ENCODE measurements around the gene DISP2. TPM values are rescaled to one million over a fixed set of nuclear protein-coding genes. Genes with fewer than 3 reads are reported as not detected.
A peak's percentile ranks its signal among the peaks of the same experiment; 100 is the strongest.

Gene DISP2
- total RNA-seq, 2 donors from 2014 or later: 0.21 to 0.54 TPM

GRCh38 chr15:40352281-40352901 is 5.6 kb upstream of the DISP2 start:
- Histone ChIP-seq H3K36me3 (no peaks in the 10 kb centered on the region), H3K4me1 (ENCODE audit: control insufficient read depth in 1 of 2, low read depth in 2 of 2) (peaks cover 0 to 1% of the 10 kb centered on the region in 2 donors), H3K9me3 (no peaks in the 10 kb centered on the region), H3K4me3 (no peak overlapping the region), H3K27ac (no peak overlapping the region), H3K27me3 (replicated peaks; ENCODE audit: insufficient read depth) (no peaks in the 10 kb centered on the region)
- no peak for ATAC-seq (ENCODE audit: insufficient number of reproducible peaks, low FRiP score, low read depth)
- DNase-seq (ENCODE audit: low spot score): no peak
- TF ChIP-seq CTCF (IDR thresholded peaks at IDR 0.05): no peak

GRCh38 chr15:40353697-40354096 is 4.3 kb upstream of the DISP2 start:
- peaks cover 5 to 9% of the 10 kb centered on the region in 2 donors for H3K4me1 ChIP-seq (ENCODE audit: control insufficient read depth in 1 of 2, low read depth in 2 of 2)
- DNase-seq (ENCODE audit: low spot score) (no peak), ATAC-seq (ENCODE audit: insufficient number of reproducible peaks, low FRiP score, low read depth) (no peak)
- H3K27me3 ChIP-seq (replicated peaks; ENCODE audit: insufficient read depth): no peaks in the 10 kb centered on the region
- no peaks in the 10 kb centered on the region for H3K36me3 ChIP-seq
- no peaks in the 10 kb centered on the region for H3K9me3 ChIP-seq
- H3K27ac ChIP-seq: no peak overlapping the region
- H3K4me3 ChIP-seq: no peak overlapping the region
- TF ChIP-seq CTCF (IDR thresholded peaks at IDR 0.05): no peak

GRCh38 chr15:40354408-40355171 is 3.4 kb upstream of the DISP2 start:
- Histone ChIP-seq H3K4me3 (no peak overlapping the region), H3K36me3 (no peaks in the 10 kb centered on the region), H3K27me3 (replicated peaks; ENCODE audit: insufficient read depth) (no peaks in the 10 kb centered on the region), H3K9me3 (no peaks in the 10 kb centered on the region), H3K27ac (no peak overlapping the region), H3K4me1 (ENCODE audit: control insufficient read depth in 1 of 2, low read depth in 2 of 2) (peaks cover 8 to 9% of the 10 kb centered on the region in 2 donors)
- ATAC-seq (ENCODE audit: insufficient number of reproducible peaks, low FRiP score, low read depth) (no peak), DNase-seq (ENCODE audit: low spot score) (no peak)
- peak; percentile 36 for TF ChIP-seq CTCF (IDR thresholded peaks at IDR 0.05)

GRCh38 chr15:40355976-40356585 is 1.9 kb upstream of the DISP2 start:
- H3K36me3 ChIP-seq: no peaks in the 10 kb centered on the region
- H3K4me3 ChIP-seq: no peak overlapping the region
- H3K27ac ChIP-seq: no peak overlapping the region
- ATAC-seq (ENCODE audit: insufficient number of reproducible peaks, low FRiP score, low read depth): no peak
- DNase-seq (ENCODE audit: low spot score): no peak
- no peak for TF ChIP-seq CTCF (IDR thresholded peaks at IDR 0.05)
- no peaks in the 10 kb centered on the region for H3K27me3 ChIP-seq (replicated peaks; ENCODE audit: insufficient read depth)
- H3K4me1 ChIP-seq (ENCODE audit: control insufficient read depth in 1 of 2, low read depth in 2 of 2): peaks cover 8 to 9% of the 10 kb centered on the region in 2 donors
- H3K9me3 ChIP-seq: no peaks in the 10 kb centered on the region

GRCh38 chr15:40357246-40357645 is 773 bp upstream of the DISP2 start:
- Histone ChIP-seq H3K9me3 (no peaks in the 10 kb centered on the region), H3K36me3 (no peaks in the 10 kb centered on the region), H3K27me3 (replicated peaks; ENCODE audit: insufficient read depth) (no peaks in the 10 kb centered on the region), H3K4me1 (ENCODE audit: control insufficient read depth in 1 of 2, low read depth in 2 of 2) (peaks cover 8 to 9% of the 10 kb centered on the region in 2 donors), H3K4me3 (peak overlapping the region; percentile 74), H3K27ac (no peak overlapping the region)
- no peak for ATAC-seq (ENCODE audit: insufficient number of reproducible peaks, low FRiP score, low read depth)
- TF ChIP-seq CTCF (IDR thresholded peaks at IDR 0.05): no peak
- no peak for DNase-seq (ENCODE audit: low spot score)

Measured in thoracic aorta (tissue), 2 donors.